Measurements from ENCODE around the gene PGAP6. TPM values are rescaled to one million over a fixed set of nuclear protein-coding genes. Genes with fewer than 3 reads are reported as not detected.

Gene PGAP6
- total and polyA plus RNA-seq, 9 of the 15 experiments (the other 6 are each of a cell fraction or from before 2014, with no cell fraction given), result 0.45 to 50.2 (median 39.3) TPM

- ChIA-PET CTCF (ENCODE audit: low intra/inter-chr PET ratio) (interaction anchor here (0.7 kb wide), 1 partner anchor 161 kb away, joined by 3 read pairs; no protein-coding TSS in a partner anchor), POLR2A (interaction anchor here (0.7 to 1.0 kb wide), 3 partner anchors 24 to 210 kb away, joined by 3 to 4 read pairs (median 3); no protein-coding TSS in a partner anchor)
- 92% methylated on average over 11 of the region's 18 CpGs for WGBS (ENCODE audit: insufficient coverage, low coverage, missing lambda C conversion rate)
- ATAC-seq (no peak), FAIRE-seq (no peak), DNase-seq (ENCODE audit: extremely low read depth in 1 of 4, low spot score in 3 of 4) (no peak)
- intact Hi-C loops (cut with micrococcal nuclease), result no loop called here
- no peak overlapping the region for H2AFZ ChIP-seq (ENCODE audit: low read depth, low read length)
- in situ Hi-C loops (cut with MboI), result no loop called here
- peaks cover 52% of the 10 kb centered on the region; the same call in 2 of the 3 replicates for H3K36me3 ChIP-seq (ENCODE audit: control insufficient read depth, insufficient read depth, low read length)
- H3K27ac ChIP-seq (ENCODE audit: extremely low read depth, low read depth, low read length), result no peak overlapping the region
- peaks cover 9% of the 10 kb centered on the region for H3K9me1 ChIP-seq (ENCODE audit: control insufficient read depth, insufficient read depth, low read length)
- no peaks in the 10 kb centered on the region for H3K9me3 ChIP-seq (replicated peaks; ENCODE audit: control insufficient read depth, insufficient read depth, low read depth, low read length)
- no peak overlapping the region for H3K4me3 ChIP-seq
- TSS peak; percentile 46 for BruUV-seq (replicated peaks)
- H3K9ac ChIP-seq (ENCODE audit: insufficient read depth in 1 of 2, low read depth in 2 of 2, low read length in 2 of 2), result peak overlapping the region in 1 of 2 experiments; percentile 21; a peak in 1 of 4 replicates
- H3K27me3 ChIP-seq (ENCODE audit: control insufficient read depth in 2 of 2, insufficient read depth in 2 of 2, low read length in 2 of 2), result no peaks in the 10 kb centered on the region
- peaks cover 15 to 79% of the 10 kb centered on the region in 2 experiments for H3K4me1 ChIP-seq (replicated peaks in 1 of 2; ENCODE audit: control insufficient read depth in 2 of 2, insufficient read depth in 2 of 2, low read length in 2 of 2)
- no peaks in the 10 kb centered on the region for H4K20me1 ChIP-seq (replicated peaks; ENCODE audit: control insufficient read depth, insufficient read depth, low read length)
- 0 out of 2 replicates have a peak, but pooled peaks have one; percentile 21 for TF ChIP-seq ZNF143 (CRISPR knock-in tag; IDR thresholded peaks at IDR 0.05)
- no peak for TF ChIP-seq TAF7 (tag; IDR thresholded peaks at IDR 0.05)
- no peak for TF ChIP-seq ZNF655 (CRISPR knock-in tag; IDR thresholded peaks at IDR 0.05)
- no peak overlapping the region for H3K4me2 ChIP-seq (ENCODE audit: insufficient read depth, low read length)
- H3K79me2 ChIP-seq (ENCODE audit: control insufficient read depth, insufficient read depth, low read length), result peaks cover 13% of the 10 kb centered on the region
Measured at GRCh38 chr16:367333-367903, 14.4 kb downstream of the PGAP6 start.

GRCh38 chr16:366476-366875 lies 15.3 kb downstream of the PGAP6 start:
- in situ Hi-C loops (cut with MboI), result no loop called here
- no peak overlapping the region for H3K4me3 ChIP-seq
- H3K4me2 ChIP-seq (ENCODE audit: insufficient read depth, low read length), result no peak overlapping the region
- BruUV-seq (replicated peaks), result no TSS peak
- ATAC-seq (no peak), FAIRE-seq (no peak), DNase-seq (ENCODE audit: extremely low read depth in 1 of 4, low spot score in 3 of 4) (no peak)
- H3K36me3 ChIP-seq (ENCODE audit: control insufficient read depth, insufficient read depth, low read length), result peaks cover 43% of the 10 kb centered on the region; the same call in 2 of the 3 replicates
- intact Hi-C loops (cut with micrococcal nuclease), result no loop called here
- WGBS (ENCODE audit: insufficient coverage, low coverage, missing lambda C conversion rate), result 90% methylated on average over 3 of the region's 10 CpGs
- peaks cover 13% of the 10 kb centered on the region for H3K79me2 ChIP-seq (ENCODE audit: control insufficient read depth, insufficient read depth, low read length)
- no peaks in the 10 kb centered on the region for H4K20me1 ChIP-seq (replicated peaks; ENCODE audit: control insufficient read depth, insufficient read depth, low read length)
- peaks cover 9% of the 10 kb centered on the region for H3K9me1 ChIP-seq (ENCODE audit: control insufficient read depth, insufficient read depth, low read length)
- H3K27ac ChIP-seq (ENCODE audit: extremely low read depth, low read depth, low read length), result no peak overlapping the region
- TF ChIP-seq RBFOX2 (IDR thresholded peaks at IDR 0.05; ENCODE audit: low read depth, low read length) (0 out of 2 replicates have a peak, but pooled peaks have one; percentile 5), GATA2 (CRISPR knock-in tag; IDR thresholded peaks at IDR 0.05) (no peak), ILF3 (IDR thresholded peaks at IDR 0.05; ENCODE audit: borderline replicate concordance) (no peak)
- CTCF ChIA-PET (ENCODE audit: low intra/inter-chr PET ratio), result no interaction called here
- peak overlapping the region in 1 of 2 experiments; percentile 2; a peak in 1 of 4 replicates for H3K9ac ChIP-seq (ENCODE audit: insufficient read depth in 1 of 2, low read depth in 2 of 2, low read length in 2 of 2)
- H3K4me1 ChIP-seq (replicated peaks in 1 of 2; ENCODE audit: control insufficient read depth in 2 of 2, insufficient read depth in 2 of 2, low read length in 2 of 2), result peaks cover 15 to 79% of the 10 kb centered on the region in 2 experiments
- H3K27me3 ChIP-seq (ENCODE audit: control insufficient read depth in 2 of 2, insufficient read depth in 2 of 2, low read length in 2 of 2), result no peaks in the 10 kb centered on the region
- H2AFZ ChIP-seq (ENCODE audit: low read depth, low read length), result no peak overlapping the region
- no peaks in the 10 kb centered on the region for H3K9me3 ChIP-seq (replicated peaks; ENCODE audit: control insufficient read depth, insufficient read depth, low read depth, low read length)
- POLR2A ChIA-PET, result interaction anchor here (1.0 to 1.4 kb wide), 2 partner anchors 34 to 211 kb away, joined by 3 to 4 read pairs; no protein-coding TSS in a partner anchor

Measured in K562 (cell line).